ENCODE measurements around the gene KHDRBS2.

DNA sequence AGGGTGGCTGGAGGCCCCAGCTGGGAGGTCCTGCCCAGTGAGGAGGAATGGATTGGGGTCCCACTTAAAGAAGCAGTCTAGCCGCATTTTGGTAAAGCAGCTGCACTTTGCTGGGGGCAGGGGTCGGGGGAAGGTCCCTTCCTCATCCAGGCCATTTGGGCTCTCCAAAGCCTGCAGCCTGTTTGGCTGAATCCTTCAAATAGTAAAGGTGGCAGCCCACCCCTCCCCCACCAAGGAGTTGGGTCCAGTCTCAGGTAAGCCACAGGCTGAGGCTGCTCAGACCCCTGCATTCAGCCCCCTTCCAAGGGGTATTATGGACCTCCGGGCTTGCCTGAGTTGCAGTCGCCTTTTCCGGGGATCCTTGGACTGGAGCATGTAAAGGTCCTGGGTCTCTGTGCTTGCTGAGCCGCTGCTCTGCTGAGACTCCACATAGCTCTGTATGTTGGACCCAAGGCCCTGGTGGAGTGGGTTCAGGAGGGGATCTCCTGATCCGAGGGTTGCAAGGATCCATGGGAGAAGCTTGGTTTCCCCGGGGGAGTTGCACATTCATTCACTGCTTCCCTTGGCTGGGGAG is 417.4 kb downstream of the KHDRBS2 start:
- TF ChIP-seq, protein P1, sequence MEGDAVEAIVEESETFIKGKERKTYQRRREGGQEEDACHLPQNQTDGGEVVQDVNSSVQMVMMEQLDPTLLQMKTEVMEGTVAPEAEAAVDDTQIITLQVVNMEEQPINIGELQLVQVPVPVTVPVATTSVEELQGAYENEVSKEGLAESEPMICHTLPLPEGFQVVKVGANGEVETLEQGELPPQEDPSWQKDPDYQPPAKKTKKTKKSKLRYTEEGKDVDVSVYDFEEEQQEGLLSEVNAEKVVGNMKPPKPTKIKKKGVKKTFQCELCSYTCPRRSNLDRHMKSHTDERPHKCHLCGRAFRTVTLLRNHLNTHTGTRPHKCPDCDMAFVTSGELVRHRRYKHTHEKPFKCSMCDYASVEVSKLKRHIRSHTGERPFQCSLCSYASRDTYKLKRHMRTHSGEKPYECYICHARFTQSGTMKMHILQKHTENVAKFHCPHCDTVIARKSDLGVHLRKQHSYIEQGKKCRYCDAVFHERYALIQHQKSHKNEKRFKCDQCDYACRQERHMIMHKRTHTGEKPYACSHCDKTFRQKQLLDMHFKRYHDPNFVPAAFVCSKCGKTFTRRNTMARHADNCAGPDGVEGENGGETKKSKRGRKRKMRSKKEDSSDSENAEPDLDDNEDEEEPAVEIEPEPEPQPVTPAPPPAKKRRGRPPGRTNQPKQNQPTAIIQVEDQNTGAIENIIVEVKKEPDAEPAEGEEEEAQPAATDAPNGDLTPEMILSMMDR (IDR thresholded peaks at IDR 0.05) = no peak
- TF ChIP-seq POLR2A (IDR thresholded peaks at IDR 0.05) = no peak

Data from breast epithelium (tissue), 3 donors.